ENCODE results near the gene ITIH3. TPM values are rescaled to one million over a fixed set of nuclear protein-coding genes. Genes with fewer than 3 reads are reported as not detected.

The ITIH3 gene
- total RNA-seq, 1 experiment from 2014 or later: not detected

DNA sequence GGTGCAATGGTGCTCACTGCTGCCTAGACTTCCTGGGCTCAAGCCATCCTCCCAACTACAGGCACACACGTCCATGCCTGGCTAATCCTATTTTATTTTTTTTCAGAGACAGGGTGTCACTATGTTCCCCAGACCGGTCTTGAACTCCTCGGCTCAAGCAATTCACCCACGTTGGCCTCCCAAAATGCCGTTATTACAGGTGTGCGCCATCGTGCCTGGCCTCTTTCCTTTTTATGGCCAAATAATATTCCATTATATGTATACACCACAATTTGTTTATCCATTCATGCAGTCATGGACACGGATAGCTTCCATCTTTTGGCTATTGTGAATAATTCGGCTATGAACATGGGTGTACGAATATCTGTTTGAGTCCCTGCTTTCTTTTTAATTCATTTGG lies 22.9 kb upstream of the ITIH3 start:
- DNase-seq: no peak
- no peak for TF ChIP-seq CTCF (conservative IDR thresholded peaks at IDR 0.05)
- H3K27ac ChIP-seq (ENCODE audit: insufficient read length, low read depth, low read length): no peak overlapping the region
- H2BK20ac ChIP-seq (ENCODE audit: low read depth, low read length, poor library complexity, severe bottlenecking): no peak overlapping the region
- no peak overlapping the region for H4K8ac ChIP-seq (replicated peaks; ENCODE audit: insufficient read length, low read depth, low read length)
- no peak overlapping the region for H2BK12ac ChIP-seq (ENCODE audit: insufficient read length, low read depth, low read length)
- peak overlapping the region; percentile 71 for H3K4me2 ChIP-seq (ENCODE audit: insufficient read depth, insufficient read length, low read length)
- no peak overlapping the region for H3K4ac ChIP-seq (ENCODE audit: low read depth, low read length)
- no peak overlapping the region for H4K91ac ChIP-seq (ENCODE audit: insufficient read length, low read depth, low read length)
- no peaks in the 10 kb centered on the region for H3K4me1 ChIP-seq (ENCODE audit: insufficient read depth, low read length)
- H3K79me1 ChIP-seq (ENCODE audit: insufficient read depth, low read depth, low read length, poor library complexity, severe bottlenecking): no peaks in the 10 kb centered on the region
- WGBS (ENCODE audit: extremely low coverage, insufficient read length, low lambda C conversion rate): no CpG with 5 or more reads among the region's 10 CpGs
- H2BK5ac ChIP-seq (ENCODE audit: insufficient read length, low read length): no peak overlapping the region
- H2AFZ ChIP-seq (ENCODE audit: low read length): no peak overlapping the region
- Mint-ChIP-seq H3K4me3 (peak overlapping the region; percentile 82 to 92), H3K27ac (no peak overlapping the region), H3K9me3 (no peaks in the 10 kb centered on the region), H3K4me1 (peaks cover 9 to 16% of the 10 kb centered on the region in 2 experiments), H3K36me3 (ENCODE audit: insufficient read depth in 1 of 3, low read depth in 3 of 3) (peaks cover 0 to 18% (median 11%) of the 10 kb centered on the region in 3 experiments; a peak in 6 of 7 replicates), H3K27me3 (ENCODE audit: low read depth) (peaks cover 9% of the 10 kb centered on the region; the same call in 1 of the 2 replicates)
- H4K20me1 ChIP-seq (ENCODE audit: control insufficient read depth, insufficient read depth, insufficient read length): no peaks in the 10 kb centered on the region
- H3K18ac ChIP-seq (ENCODE audit: insufficient read length, low read depth, low read length): no peak overlapping the region
- H2BK120ac ChIP-seq (ENCODE audit: low read depth, low read length, poor library complexity, severe bottlenecking): no peak overlapping the region
- no peak overlapping the region for H3T11ph ChIP-seq (ENCODE audit: low read length)
- H3K56ac ChIP-seq (ENCODE audit: insufficient read length, low read depth, low read length): no peak overlapping the region
- H2BK15ac ChIP-seq (ENCODE audit: low read depth, low read length): no peak overlapping the region
- no peaks in the 10 kb centered on the region; the same call in 1 of the 2 replicates for H3K79me2 ChIP-seq (ENCODE audit: insufficient read depth, low read length)
- no peak overlapping the region for H3K14ac ChIP-seq (ENCODE audit: insufficient read depth, low read length)
- no peaks in the 10 kb centered on the region for H3K9me3 ChIP-seq (ENCODE audit: control insufficient read depth, low read depth, low read length)
- H4K5ac ChIP-seq (ENCODE audit: insufficient read length, low read depth, low read length): peak overlapping the region; percentile 58
- H3K27me3 ChIP-seq (ENCODE audit: insufficient read depth, low read length): no peaks in the 10 kb centered on the region
- H3K9ac ChIP-seq (ENCODE audit: extremely low read depth, insufficient read length, low read length): no peak overlapping the region
- no peak overlapping the region for H2AK5ac ChIP-seq (ENCODE audit: insufficient read length, low read length)
- peaks cover 6% of the 10 kb centered on the region for H3K23me2 ChIP-seq (ENCODE audit: insufficient read length, low read depth, low read length, poor library complexity, severe bottlenecking)
- H3K23ac ChIP-seq (ENCODE audit: insufficient read length, low read depth, low read length): no peak overlapping the region

All from H9 (cell line).